SK-N-SH (cell line): ENCODE measurements around the gene SENP8.

Source experiments
- CTCF ChIP-seq: fragments of 200-600 bp; sonication (generic); IDR thresholded peaks from 2 replicates; pipeline ENCODE4 v1.6.1; 2017; ENCODE audit warnings: antibody characterized with exemption, mild to moderate bottlenecking, moderate library complexity
- EZH2phosphoT487 ChIP-seq: fragments of 200-600 bp; sonication (generic); IDR thresholded peaks from 2 replicates; pipeline ENCODE4 v1.6.1; 2017; ENCODE audit warnings: low read depth, mixed run types, mild to moderate bottlenecking, antibody characterized with exemption, moderate library complexity, borderline replicate concordance
- FOXM1 ChIP-seq: IDR thresholded peaks from 2 replicates; pipeline ENCODE4 v1.4.0; 2012; ENCODE audit warnings: low read depth, mild to moderate bottlenecking
- GATA2 ChIP-seq: sonication (generic); formaldehyde crosslinking; IDR thresholded peaks from 2 replicates; pipeline ENCODE4 v1.5.0; 2020; ENCODE audit warnings: mild to moderate bottlenecking, missing genetic modification reagents
- MXI1 ChIP-seq: IDR thresholded peaks from 2 replicates; pipeline ENCODE4 v1.6.1; 2012; ENCODE audit warnings: mild to moderate bottlenecking, low read depth, low read length, improper control_type of control experiment
- REST ChIP-seq: IDR thresholded peaks from 2 replicates; pipeline ENCODE4 v1.6.1; 2012; ENCODE audit warnings: mild to moderate bottlenecking, low read depth, low read length, moderate library complexity
- RFX5 ChIP-seq: IDR thresholded peaks from 2 replicates; pipeline ENCODE4 v1.6.1; 2012; ENCODE audit warnings: mild to moderate bottlenecking, improper control_type of control experiment, low read length
- TF ChIP-seq, protein P1 (sequence below): IDR thresholded peaks from 2 replicates; pipeline ENCODE4 v1.4.0; 2012; ENCODE audit warnings: low read depth

DNA sequence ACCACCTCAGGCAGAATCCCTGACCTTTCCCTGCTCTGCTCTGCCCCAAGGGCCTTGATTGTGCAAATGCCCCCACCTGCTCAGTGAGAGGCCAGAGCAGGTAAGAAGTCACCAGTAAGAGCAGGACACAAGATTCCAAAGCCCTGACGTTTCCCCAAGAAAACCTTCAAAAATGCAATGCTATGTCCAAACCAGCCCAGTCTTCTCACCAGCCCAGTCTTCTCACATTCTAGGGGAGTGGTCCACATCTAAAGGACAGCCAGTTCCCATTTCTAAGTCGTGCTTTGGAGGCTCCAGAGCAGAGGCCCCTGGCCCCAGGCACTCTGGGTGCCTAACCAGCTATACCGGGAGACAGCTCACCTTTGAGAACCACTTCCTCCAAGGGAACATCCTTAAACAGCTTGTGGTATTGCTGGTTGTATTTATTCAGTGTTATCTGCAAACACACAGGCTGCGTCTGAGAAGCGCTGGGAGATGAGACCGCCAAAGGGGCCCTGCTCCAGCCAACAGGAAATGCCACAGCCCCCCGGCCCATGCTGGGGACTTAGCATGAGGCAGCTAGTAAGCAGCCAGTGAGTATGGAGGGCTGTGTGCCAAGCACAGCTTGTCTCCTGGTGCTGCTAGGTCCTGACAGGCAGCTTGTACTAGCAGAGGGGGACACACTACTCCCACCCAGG lies 50.1 kb downstream of the SENP8 start:
- no peak for TF ChIP-seq CTCF
- TF ChIP-seq, protein P1, sequence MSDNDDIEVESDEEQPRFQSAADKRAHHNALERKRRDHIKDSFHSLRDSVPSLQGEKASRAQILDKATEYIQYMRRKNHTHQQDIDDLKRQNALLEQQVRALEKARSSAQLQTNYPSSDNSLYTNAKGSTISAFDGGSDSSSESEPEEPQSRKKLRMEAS: no peak
- TF ChIP-seq EZH2phosphoT487: no peak
- TF ChIP-seq REST: no peak
- no peak for TF ChIP-seq MXI1
- no peak for TF ChIP-seq FOXM1
- no peak for TF ChIP-seq RFX5
- TF ChIP-seq GATA2: no peak
